Loucy (cell line): ENCODE results near the gene RDM1.

Source experiments
- CTCF ChIP-seq: fragments of 200-600 bp; sonication (generic); conservative IDR thresholded peaks from 2 replicates; pipeline ENCODE4 v1.5.1; 2014; ENCODE audit warnings: mild to moderate bottlenecking, antibody characterized with exemption, low read length
- EZH2phosphoT487 ChIP-seq: fragments of 200-600 bp; IDR thresholded peaks from 2 replicates; pipeline ENCODE4 v1.6.1; 2018; ENCODE audit warnings: antibody characterized with exemption, mild to moderate bottlenecking, moderate library complexity, borderline replicate concordance

DNA sequence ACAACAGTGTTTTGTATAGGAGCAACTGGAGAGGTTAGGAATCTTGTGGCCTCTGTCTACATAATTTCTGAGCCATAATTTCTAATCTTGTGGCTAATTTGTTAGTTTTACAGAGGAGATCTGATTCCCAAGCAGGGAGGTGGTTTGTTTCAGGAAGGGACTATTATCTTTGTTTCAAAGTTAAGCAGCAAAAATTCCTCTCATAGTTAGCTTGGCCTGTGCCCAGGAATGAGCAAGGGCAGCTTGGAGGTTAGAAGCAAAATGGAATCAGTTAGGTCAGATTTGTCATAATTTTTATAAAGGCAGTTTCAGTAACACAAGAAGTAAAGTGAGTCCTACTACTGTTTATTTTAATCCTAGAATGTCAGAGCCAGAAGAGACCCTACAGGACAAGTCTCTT, 2.0 kb upstream of the RDM1 start:
- TF ChIP-seq CTCF (no peak), EZH2phosphoT487 (no peak)
